ENCODE results near the gene NCAPD2.
A peak's percentile ranks its signal among the peaks of the same experiment; 100 is the strongest.

The NCAPD2 gene

DNA sequence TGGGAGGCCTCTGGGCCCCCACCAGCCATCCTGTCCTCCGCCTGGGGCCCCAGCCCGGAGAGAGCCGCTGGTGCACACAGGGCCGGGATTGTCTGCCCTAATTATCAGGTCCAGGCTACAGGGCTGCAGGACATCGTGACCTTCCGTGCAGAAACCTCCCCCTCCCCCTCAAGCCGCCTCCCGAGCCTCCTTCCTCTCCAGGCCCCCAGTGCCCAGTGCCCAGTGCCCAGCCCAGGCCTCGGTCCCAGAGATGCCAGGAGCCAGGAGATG, 39.7 kb downstream of the NCAPD2 start (continued):
- TF ChIP-seq, protein P1, sequence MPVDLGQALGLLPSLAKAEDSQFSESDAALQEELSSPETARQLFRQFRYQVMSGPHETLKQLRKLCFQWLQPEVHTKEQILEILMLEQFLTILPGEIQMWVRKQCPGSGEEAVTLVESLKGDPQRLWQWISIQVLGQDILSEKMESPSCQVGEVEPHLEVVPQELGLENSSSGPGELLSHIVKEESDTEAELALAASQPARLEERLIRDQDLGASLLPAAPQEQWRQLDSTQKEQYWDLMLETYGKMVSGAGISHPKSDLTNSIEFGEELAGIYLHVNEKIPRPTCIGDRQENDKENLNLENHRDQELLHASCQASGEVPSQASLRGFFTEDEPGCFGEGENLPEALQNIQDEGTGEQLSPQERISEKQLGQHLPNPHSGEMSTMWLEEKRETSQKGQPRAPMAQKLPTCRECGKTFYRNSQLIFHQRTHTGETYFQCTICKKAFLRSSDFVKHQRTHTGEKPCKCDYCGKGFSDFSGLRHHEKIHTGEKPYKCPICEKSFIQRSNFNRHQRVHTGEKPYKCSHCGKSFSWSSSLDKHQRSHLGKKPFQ (tag by site-specific recombination; IDR thresholded peaks at IDR 0.05), result no peak
- TF ChIP-seq ZNF600 (tag by site-specific recombination; IDR thresholded peaks at IDR 0.05), result 0 out of 2 replicates have a peak, but pooled peaks have one; percentile 36
- TF ChIP-seq ZNF175 (tag by site-specific recombination; IDR thresholded peaks at IDR 0.05), result no peak
- TF ChIP-seq, protein P2, sequence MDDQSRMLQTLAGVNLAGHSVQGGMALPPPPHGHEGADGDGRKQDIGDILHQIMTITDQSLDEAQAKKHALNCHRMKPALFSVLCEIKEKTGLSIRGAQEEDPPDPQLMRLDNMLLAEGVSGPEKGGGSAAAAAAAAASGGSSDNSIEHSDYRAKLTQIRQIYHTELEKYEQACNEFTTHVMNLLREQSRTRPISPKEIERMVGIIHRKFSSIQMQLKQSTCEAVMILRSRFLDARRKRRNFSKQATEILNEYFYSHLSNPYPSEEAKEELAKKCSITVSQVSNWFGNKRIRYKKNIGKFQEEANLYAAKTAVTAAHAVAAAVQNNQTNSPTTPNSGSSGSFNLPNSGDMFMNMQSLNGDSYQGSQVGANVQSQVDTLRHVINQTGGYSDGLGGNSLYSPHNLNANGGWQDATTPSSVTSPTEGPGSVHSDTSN (CRISPR knock-in tag; IDR thresholded peaks at IDR 0.05), result peak; percentile 26; the same call in 1 of the 2 replicates
- 0 out of 2 replicates have a peak, but pooled peaks have one; percentile 82 for TF ChIP-seq ZXDB (tag by site-specific recombination; IDR thresholded peaks at IDR 0.05)
- TF ChIP-seq ZNF274 (IDR thresholded peaks at IDR 0.05; ENCODE audit: low read length), result no peak
- TF ChIP-seq ZNF274 (tag by site-specific recombination; IDR thresholded peaks at IDR 0.05; ENCODE audit: borderline replicate concordance), result no peak
- TF ChIP-seq ZNF621 (tag by site-specific recombination; IDR thresholded peaks at IDR 0.05), result no peak
- TF ChIP-seq ZSCAN16 (tag by site-specific recombination; IDR thresholded peaks at IDR 0.05), result no peak
- no peak for TF ChIP-seq ZNF792 (tag by site-specific recombination; IDR thresholded peaks at IDR 0.05)
- TF ChIP-seq ZBTB7A (tag by site-specific recombination; IDR thresholded peaks at IDR 0.05; ENCODE audit: low read depth), result no peak
- TF ChIP-seq ZNF560 (tag by site-specific recombination; IDR thresholded peaks at IDR 0.05; ENCODE audit: borderline replicate concordance), result no peak
- TF ChIP-seq ZFHX2 (tag by site-specific recombination; conservative IDR thresholded peaks at IDR 0.05), result peak; percentile 0; the same call in 1 of the 2 replicates
- TF ChIP-seq ZNF530 (tag by site-specific recombination; IDR thresholded peaks at IDR 0.05; ENCODE audit: low read depth), result no peak
- TF ChIP-seq ZNF624 (tag by site-specific recombination; IDR thresholded peaks at IDR 0.05), result no peak
- TF ChIP-seq YY1 (tag by site-specific recombination; IDR thresholded peaks at IDR 0.05), result no peak
- TF ChIP-seq BCL11B (tag by site-specific recombination; IDR thresholded peaks at IDR 0.05; ENCODE audit: low read depth), result no peak
- 0 out of 2 replicates have a peak, but pooled peaks have one; percentile 6 for TF ChIP-seq KLF16 (tag by site-specific recombination; IDR thresholded peaks at IDR 0.05)
- TF ChIP-seq, protein P3, sequence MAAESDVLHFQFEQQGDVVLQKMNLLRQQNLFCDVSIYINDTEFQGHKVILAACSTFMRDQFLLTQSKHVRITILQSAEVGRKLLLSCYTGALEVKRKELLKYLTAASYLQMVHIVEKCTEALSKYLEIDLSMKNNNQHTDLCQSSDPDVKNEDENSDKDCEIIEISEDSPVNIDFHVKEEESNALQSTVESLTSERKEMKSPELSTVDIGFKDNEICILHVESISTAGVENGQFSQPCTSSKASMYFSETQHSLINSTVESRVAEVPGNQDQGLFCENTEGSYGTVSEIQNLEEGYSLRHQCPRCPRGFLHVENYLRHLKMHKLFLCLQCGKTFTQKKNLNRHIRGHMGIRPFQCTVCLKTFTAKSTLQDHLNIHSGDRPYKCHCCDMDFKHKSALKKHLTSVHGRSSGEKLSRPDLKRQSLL (tag by site-specific recombination; IDR thresholded peaks at IDR 0.05), result no peak
- TF ChIP-seq ZNF473 (tag by site-specific recombination; IDR thresholded peaks at IDR 0.05), result no peak
- TF ChIP-seq ZNF366 (tag by site-specific recombination; conservative IDR thresholded peaks at IDR 0.05), result peak; percentile 59; the same call in 1 of the 2 replicates
- no peak; the same call in 1 of the 2 replicates for TF ChIP-seq SP3 (tag by site-specific recombination; IDR thresholded peaks at IDR 0.05)
- TF ChIP-seq ZNF514 (tag by site-specific recombination; IDR thresholded peaks at IDR 0.05), result no peak
- no peak for TF ChIP-seq ZNF174 (tag by site-specific recombination; IDR thresholded peaks at IDR 0.05)
- no peak for TF ChIP-seq ZNF324 (tag by site-specific recombination; IDR thresholded peaks at IDR 0.05)
- no peak for TF ChIP-seq ZNF211 (tag by site-specific recombination; IDR thresholded peaks at IDR 0.05; ENCODE audit: low read depth)
- TF ChIP-seq ZBTB1 (tag by site-specific recombination; IDR thresholded peaks at IDR 0.05), result no peak
- TF ChIP-seq, protein P4, sequence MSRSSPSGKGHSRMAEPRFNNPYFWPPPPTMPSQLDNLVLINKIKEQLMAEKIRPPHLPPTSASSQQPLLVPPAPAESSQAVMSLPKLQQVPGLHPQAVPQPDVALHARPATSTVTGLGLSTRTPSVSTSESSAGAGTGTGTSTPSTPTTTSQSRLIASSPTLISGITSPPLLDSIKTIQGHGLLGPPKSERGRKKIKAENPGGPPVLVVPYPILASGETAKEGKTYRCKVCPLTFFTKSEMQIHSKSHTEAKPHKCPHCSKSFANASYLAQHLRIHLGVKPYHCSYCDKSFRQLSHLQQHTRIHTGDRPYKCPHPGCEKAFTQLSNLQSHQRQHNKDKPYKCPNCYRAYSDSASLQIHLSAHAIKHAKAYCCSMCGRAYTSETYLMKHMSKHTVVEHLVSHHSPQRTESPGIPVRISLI (tag by site-specific recombination; IDR thresholded peaks at IDR 0.05), result no peak
- no peak for TF ChIP-seq ZNF221 (tag by site-specific recombination; IDR thresholded peaks at IDR 0.05; ENCODE audit: borderline replicate concordance)
- no peak for TF ChIP-seq OSR2 (tag by site-specific recombination; IDR thresholded peaks at IDR 0.05)
- no peak; the same call in 1 of the 2 replicates for TF ChIP-seq ZNF629 (tag by site-specific recombination; IDR thresholded peaks at IDR 0.05)
- TF ChIP-seq, protein P5, sequence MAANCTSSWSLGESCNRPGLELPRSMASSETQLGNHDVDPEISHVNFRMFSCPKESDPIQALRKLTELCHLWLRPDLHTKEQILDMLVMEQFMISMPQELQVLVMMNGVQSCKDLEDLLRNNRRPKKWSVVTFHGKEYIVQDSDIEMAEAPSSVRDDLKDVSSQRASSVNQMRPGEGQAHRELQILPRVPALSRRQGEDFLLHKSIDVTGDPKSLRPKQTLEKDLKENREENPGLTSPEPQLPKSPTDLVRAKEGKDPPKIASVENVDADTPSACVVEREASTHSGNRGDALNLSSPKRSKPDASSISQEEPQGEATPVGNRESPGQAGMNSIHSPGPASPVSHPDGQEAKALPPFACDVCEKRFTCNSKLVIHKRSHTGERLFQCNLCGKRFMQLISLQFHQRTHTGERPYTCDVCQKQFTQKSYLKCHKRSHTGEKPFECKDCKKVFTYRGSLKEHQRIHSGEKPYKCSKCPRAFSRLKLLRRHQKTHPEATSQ (tag by site-specific recombination; IDR thresholded peaks at IDR 0.05), result no peak
- no peak for TF ChIP-seq ZNF114 (tag by site-specific recombination; IDR thresholded peaks at IDR 0.05)
- TF ChIP-seq ZBTB20 (tag by site-specific recombination; IDR thresholded peaks at IDR 0.05), result peak; percentile 79; the same call in 1 of the 2 replicates
- no peak for TF ChIP-seq RBAK (tag by site-specific recombination; IDR thresholded peaks at IDR 0.05)
- TF ChIP-seq ZNF561 (tag by site-specific recombination; IDR thresholded peaks at IDR 0.05; ENCODE audit: borderline replicate concordance), result no peak
- no peak for TF ChIP-seq ZNF184 (tag by site-specific recombination; IDR thresholded peaks at IDR 0.05)
- TF ChIP-seq ZNF24 (tag by site-specific recombination; IDR thresholded peaks at IDR 0.05), result no peak
- no peak for TF ChIP-seq TCF7L2 (IDR thresholded peaks at IDR 0.05; ENCODE audit: borderline replicate concordance, low read depth, low read length)
